Endodermal cell (in vitro differentiated cells): Measurements from ENCODE around the gene KCNB1. TPM values are rescaled to one million over a fixed set of nuclear protein-coding genes. Genes with fewer than 3 reads are reported as not detected.
"Not testable (repeated sequence)": the region's sequence is repeated elsewhere in the genome, so short reads cannot be mapped to it uniquely, and the experiment has no call there.

ENCODE experiments used
- DNase-seq: peaks from one replicate; pipeline ENCODE4 v3.0.0-alpha.2; 2017
- H3K27ac ChIP-seq: 2 replicates; pipeline ENCODE4 v1.5.1; 2013; ENCODE audit warnings: mild to moderate bottlenecking, low read depth, low read length, moderate library complexity
- H3K27me3 ChIP-seq: 2 replicates; pipeline ENCODE4 v1.6.1; 2013; ENCODE audit warnings: mild to moderate bottlenecking, low read length, moderate library complexity; ENCODE audit not compliant: insufficient read depth, control insufficient read depth, poor library complexity, severe bottlenecking
- H3K36me3 ChIP-seq: 2 replicates; pipeline ENCODE4 v1.7.0; 2013; ENCODE audit warnings: mild to moderate bottlenecking, low read length, moderate library complexity; ENCODE audit not compliant: control insufficient read depth, insufficient read depth
- H3K4me1 ChIP-seq: one replicate; pipeline ENCODE4 v1.7.0; 2013; ENCODE audit warnings: low read length; ENCODE audit not compliant: control insufficient read depth, insufficient read depth
- H3K4me3 ChIP-seq: 2 replicates; pipeline ENCODE4 v1.5.1; 2013; ENCODE audit warnings: mild to moderate bottlenecking, low read length, moderate library complexity
- H3K9ac ChIP-seq: 2 replicates; pipeline ENCODE4 v1.6.1; 2013; ENCODE audit warnings: mild to moderate bottlenecking, low read length, moderate library complexity; ENCODE audit not compliant: poor library complexity, severe bottlenecking; ENCODE audit errors: extremely low read depth
- H3K9me3 ChIP-seq: 2 replicates; pipeline ENCODE4 v1.6.1; 2013; ENCODE audit warnings: mild to moderate bottlenecking, low read length, moderate library complexity; ENCODE audit not compliant: control insufficient read depth
- H3K27ac Mint-ChIP-seq: 2 replicates; pipeline ENCODE4 v1.8.0; 2020; ENCODE audit warnings: mixed read lengths
- H3K27me3 Mint-ChIP-seq: 2 replicates; pipeline ENCODE4 v1.8.0; 2021; ENCODE audit warnings: mild to moderate bottlenecking, mixed read lengths; ENCODE audit not compliant: insufficient read depth
- H3K36me3 Mint-ChIP-seq: 2 replicates; pipeline ENCODE4 v1.8.0; 2020; ENCODE audit warnings: low read depth, mixed read lengths
- H3K4me1 Mint-ChIP-seq: 2 replicates; pipeline ENCODE4 v1.8.0; 2020; ENCODE audit warnings: mixed read lengths
- H3K4me3 Mint-ChIP-seq: 2 replicates; pipeline ENCODE4 v1.8.0; 2020; ENCODE audit warnings: mild to moderate bottlenecking, moderate library complexity, mixed read lengths
- H3K9me3 Mint-ChIP-seq: 2 replicates; pipeline ENCODE4 v1.8.0; 2020; ENCODE audit warnings: mild to moderate bottlenecking, mixed read lengths
- WGBS, 2 experiments: methylation state at CpG; one replicate each; pipeline versions ENCODE4 v1.1.5 to v1.1.7; 2013; ENCODE audit warnings: missing lambda C conversion rate in 2 of 2, mixed read lengths in 1 of 2; ENCODE audit not compliant: insufficient coverage in 1 of 2, insufficient read length in 1 of 2; 5-methylcytosine and 5-hydroxymethylcytosine counted together
- total RNA-seq, 2 donors: library from RNA; stranded (reverse); fragmentation: NEBNext Ultra II Directional in 1 of 2; extraction: Animal tissue kit (Norgen Biotek cat#: 25700) in 1 of 2; gene quantifications; 2 replicates in 1 of 2; 3 replicates in 1 of 2; pipeline ENCODE4 v1.2.1, GENCODE V29; 2021
- TF ChIP-seq, protein P1 (sequence below): fragments of 200-600 bp; sonication (generic); conservative IDR thresholded peaks from 2 replicates; pipeline ENCODE4 v1.5.0; 2021; ENCODE audit warnings: antibody characterized with exemption, mild to moderate bottlenecking

Gene KCNB1
- total RNA-seq, 2 donors from 2014 or later, result 0.46 to 0.84 TPM

GRCh38 chr20:49316704-49317103 is 165.8 kb downstream of the KCNB1 start:
- Mint-ChIP-seq H3K27ac (no peak overlapping the region), H3K27me3 (peaks cover 63% of the 10 kb centered on the region)
- WGBS, 2 experiments, result 71 to 96% methylated on average over 1 to 2 of the region's 2 CpGs

DNA sequence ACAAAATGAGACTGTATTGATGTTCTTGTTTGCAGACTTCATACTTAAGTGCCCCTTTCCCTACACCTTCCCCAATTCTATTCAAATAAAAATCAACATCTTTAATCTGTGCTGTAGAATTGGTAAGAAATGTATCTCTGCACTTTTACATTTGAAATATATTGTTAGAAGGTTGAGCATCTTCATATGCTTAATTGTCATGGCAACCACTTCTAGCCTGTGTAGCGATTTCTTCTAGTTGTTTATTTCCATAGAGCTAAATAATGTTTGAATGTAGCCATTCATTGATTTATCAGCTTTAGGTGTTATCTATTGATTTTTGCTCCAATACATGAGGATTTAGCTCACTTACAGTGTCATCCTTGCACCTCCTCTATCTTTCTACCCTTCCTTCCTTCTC is 166.9 kb downstream of the KCNB1 start:
- Histone ChIP-seq H3K4me3 (no peak overlapping the region), H3K36me3 (no peaks in the 10 kb centered on the region), H3K9ac (no peak overlapping the region), H3K27me3 (peaks cover 43% of the 10 kb centered on the region), H3K4me1 (no peaks in the 10 kb centered on the region), H3K9me3 (peaks cover 10% of the 10 kb centered on the region), H3K27ac (no peak overlapping the region)
- Mint-ChIP-seq H3K4me1 (peaks cover 10% of the 10 kb centered on the region), H3K9me3 (peaks cover 5% of the 10 kb centered on the region), H3K27ac (no peak overlapping the region), H3K27me3 (peaks cover 61% of the 10 kb centered on the region), H3K36me3 (no peaks in the 10 kb centered on the region), H3K4me3 (no peak overlapping the region)
- 75% methylated on average over 1 of the region's 1 CpG; no CpG with 5 or more reads in 1 of the 2 experiments for WGBS, 2 experiments
- no peak for DNase-seq
- TF ChIP-seq, protein P1, sequence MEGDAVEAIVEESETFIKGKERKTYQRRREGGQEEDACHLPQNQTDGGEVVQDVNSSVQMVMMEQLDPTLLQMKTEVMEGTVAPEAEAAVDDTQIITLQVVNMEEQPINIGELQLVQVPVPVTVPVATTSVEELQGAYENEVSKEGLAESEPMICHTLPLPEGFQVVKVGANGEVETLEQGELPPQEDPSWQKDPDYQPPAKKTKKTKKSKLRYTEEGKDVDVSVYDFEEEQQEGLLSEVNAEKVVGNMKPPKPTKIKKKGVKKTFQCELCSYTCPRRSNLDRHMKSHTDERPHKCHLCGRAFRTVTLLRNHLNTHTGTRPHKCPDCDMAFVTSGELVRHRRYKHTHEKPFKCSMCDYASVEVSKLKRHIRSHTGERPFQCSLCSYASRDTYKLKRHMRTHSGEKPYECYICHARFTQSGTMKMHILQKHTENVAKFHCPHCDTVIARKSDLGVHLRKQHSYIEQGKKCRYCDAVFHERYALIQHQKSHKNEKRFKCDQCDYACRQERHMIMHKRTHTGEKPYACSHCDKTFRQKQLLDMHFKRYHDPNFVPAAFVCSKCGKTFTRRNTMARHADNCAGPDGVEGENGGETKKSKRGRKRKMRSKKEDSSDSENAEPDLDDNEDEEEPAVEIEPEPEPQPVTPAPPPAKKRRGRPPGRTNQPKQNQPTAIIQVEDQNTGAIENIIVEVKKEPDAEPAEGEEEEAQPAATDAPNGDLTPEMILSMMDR, result no peak

More at GRCh38 chr20:49316704-49317103, 165.8 kb downstream of the KCNB1 start:
- TF ChIP-seq, protein P1, result no peak
- Histone ChIP-seq H3K36me3 (no peaks in the 10 kb centered on the region), H3K4me1 (no peaks in the 10 kb centered on the region), H3K27me3 (peaks cover 43% of the 10 kb centered on the region), H3K9ac (no peak overlapping the region), H3K27ac (no peak overlapping the region), H3K9me3 (peaks cover 9% of the 10 kb centered on the region), H3K4me3 (no peak overlapping the region)
- H3K9me3 Mint-ChIP-seq, result no peaks in the 10 kb centered on the region
- H3K36me3 Mint-ChIP-seq, result no peaks in the 10 kb centered on the region
- no peak overlapping the region for H3K4me3 Mint-ChIP-seq
- DNase-seq, result no peak
- H3K4me1 Mint-ChIP-seq, result peaks cover 16% of the 10 kb centered on the region

GRCh38 chr20:49314052-49314451 is 168.4 kb downstream of the KCNB1 start:
- H3K9ac ChIP-seq, H3K36me3 Mint-ChIP-seq, DNase-seq, H3K4me1 ChIP-seq, H3K27ac Mint-ChIP-seq, H3K27ac ChIP-seq, H3K4me1 Mint-ChIP-seq, H3K36me3 ChIP-seq, H3K4me3 Mint-ChIP-seq, H3K4me3 ChIP-seq: not testable (repeated sequence)
- WGBS, 2 experiments, result 80 to 88% methylated on average over 1 of the region's 2 CpGs
- peaks cover 17% of the 10 kb centered on the region for H3K9me3 ChIP-seq
- H3K27me3 ChIP-seq, result peaks cover 32% of the 10 kb centered on the region
- H3K27me3 Mint-ChIP-seq, result peaks cover 46% of the 10 kb centered on the region
- peaks cover 12% of the 10 kb centered on the region for H3K9me3 Mint-ChIP-seq

Other genes with a start within 250 kb of the KCNB1 start
- gene ZNFX1, start 204.6 kb downstream of the KCNB1 start, total RNA-seq, result 1 to 10 TPM; 8.1 to 8.9 TPM
- gene PTGIS, start 85.5 kb upstream of the KCNB1 start, total RNA-seq, result 10 to 100 TPM; 14.1 to 20.9 TPM
- 10 to 100 TPM; 57.0 to 58.8 TPM for gene B4GALT5, start 231.2 kb upstream of the KCNB1 start, total RNA-seq